ENCODE results near the gene MNX1.
A peak's percentile ranks its signal among the peaks of the same experiment; 100 is the strongest.

The MNX1 gene

GRCh38 chr7:156986378-156986777 is 24.1 kb downstream of the MNX1 start:
- TF ChIP-seq, protein P1, sequence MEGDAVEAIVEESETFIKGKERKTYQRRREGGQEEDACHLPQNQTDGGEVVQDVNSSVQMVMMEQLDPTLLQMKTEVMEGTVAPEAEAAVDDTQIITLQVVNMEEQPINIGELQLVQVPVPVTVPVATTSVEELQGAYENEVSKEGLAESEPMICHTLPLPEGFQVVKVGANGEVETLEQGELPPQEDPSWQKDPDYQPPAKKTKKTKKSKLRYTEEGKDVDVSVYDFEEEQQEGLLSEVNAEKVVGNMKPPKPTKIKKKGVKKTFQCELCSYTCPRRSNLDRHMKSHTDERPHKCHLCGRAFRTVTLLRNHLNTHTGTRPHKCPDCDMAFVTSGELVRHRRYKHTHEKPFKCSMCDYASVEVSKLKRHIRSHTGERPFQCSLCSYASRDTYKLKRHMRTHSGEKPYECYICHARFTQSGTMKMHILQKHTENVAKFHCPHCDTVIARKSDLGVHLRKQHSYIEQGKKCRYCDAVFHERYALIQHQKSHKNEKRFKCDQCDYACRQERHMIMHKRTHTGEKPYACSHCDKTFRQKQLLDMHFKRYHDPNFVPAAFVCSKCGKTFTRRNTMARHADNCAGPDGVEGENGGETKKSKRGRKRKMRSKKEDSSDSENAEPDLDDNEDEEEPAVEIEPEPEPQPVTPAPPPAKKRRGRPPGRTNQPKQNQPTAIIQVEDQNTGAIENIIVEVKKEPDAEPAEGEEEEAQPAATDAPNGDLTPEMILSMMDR (conservative IDR thresholded peaks at IDR 0.05) = no peak
- H3K27ac ChIP-seq = no peak overlapping the region

GRCh38 chr7:156985101-156985992 is 25.1 kb downstream of the MNX1 start:
- H3K27ac ChIP-seq = peak overlapping the region; percentile 58
- TF ChIP-seq, protein P1 (conservative IDR thresholded peaks at IDR 0.05) = no peak

DNA sequence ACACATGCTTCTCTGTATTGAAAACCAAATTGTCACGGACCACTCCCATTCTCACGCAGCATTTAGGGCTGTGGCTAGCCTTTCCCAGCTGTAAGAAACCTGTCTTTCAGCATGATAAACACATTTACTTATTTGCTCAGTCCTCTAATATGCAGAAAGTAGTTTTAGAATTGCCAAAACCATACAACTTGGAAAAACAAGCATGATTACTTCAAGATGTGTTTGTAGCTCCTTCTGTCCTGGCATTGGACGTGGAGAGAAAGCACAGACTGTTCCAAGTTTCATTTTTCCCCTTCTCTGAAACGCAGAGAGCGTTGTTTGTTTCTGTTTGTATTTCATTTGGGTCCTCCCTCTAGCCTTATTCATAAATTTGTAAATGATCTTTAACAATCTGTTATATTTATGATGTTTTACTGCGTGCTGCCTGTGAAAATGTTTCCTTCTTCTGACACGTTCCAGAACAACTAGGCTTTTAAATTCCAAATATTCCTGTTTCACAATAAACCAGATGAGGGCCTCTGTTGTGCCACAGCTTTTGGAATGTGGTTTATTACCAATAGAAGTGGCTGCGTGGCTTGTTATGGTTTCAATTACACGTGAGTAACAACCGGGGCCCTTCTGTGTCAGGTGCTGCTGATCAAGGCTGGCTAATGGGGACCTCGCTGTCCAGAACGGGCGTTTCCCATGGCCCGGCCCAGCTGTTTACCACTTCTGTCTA is 26.1 kb downstream of the MNX1 start:
- peak overlapping the region; percentile 58 for H3K27ac ChIP-seq
- TF ChIP-seq, protein P1 (conservative IDR thresholded peaks at IDR 0.05) = no peak

DNA sequence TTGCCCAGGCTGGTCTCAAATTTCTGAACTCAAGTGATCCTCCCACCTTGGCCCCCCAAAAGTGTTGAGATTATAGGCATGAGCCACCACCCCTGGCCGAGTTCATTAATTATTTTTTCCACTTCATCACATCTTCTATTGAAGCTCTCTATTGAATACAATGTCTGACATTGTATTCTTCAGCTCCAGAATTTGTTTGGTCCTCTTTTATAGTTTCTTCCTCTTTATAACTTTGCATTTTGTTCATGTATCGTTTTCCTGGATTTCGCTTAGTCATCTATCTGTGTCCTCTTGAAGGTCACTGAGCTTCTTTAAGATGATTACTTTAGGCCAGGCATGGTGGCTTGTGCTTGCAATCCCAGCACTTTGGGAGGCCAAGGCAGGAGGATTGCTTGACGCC is 30.8 kb downstream of the MNX1 start:
- TF ChIP-seq, protein P1 (conservative IDR thresholded peaks at IDR 0.05) = no peak
- no peak overlapping the region for H3K27ac ChIP-seq

- H3K27ac ChIP-seq = no peak overlapping the region
Observed at GRCh38 chr7:156979007-156979606, 31.4 kb downstream of the MNX1 start.

GRCh38 chr7:156975620-156976019 is 34.8 kb downstream of the MNX1 start:
- TF ChIP-seq, protein P1 (conservative IDR thresholded peaks at IDR 0.05) = no peak
- H3K27ac ChIP-seq = no peak overlapping the region

More at GRCh38 chr7:156979007-156979606, 31.4 kb downstream of the MNX1 start:
- TF ChIP-seq, protein P1 (conservative IDR thresholded peaks at IDR 0.05) = no peak

DNA sequence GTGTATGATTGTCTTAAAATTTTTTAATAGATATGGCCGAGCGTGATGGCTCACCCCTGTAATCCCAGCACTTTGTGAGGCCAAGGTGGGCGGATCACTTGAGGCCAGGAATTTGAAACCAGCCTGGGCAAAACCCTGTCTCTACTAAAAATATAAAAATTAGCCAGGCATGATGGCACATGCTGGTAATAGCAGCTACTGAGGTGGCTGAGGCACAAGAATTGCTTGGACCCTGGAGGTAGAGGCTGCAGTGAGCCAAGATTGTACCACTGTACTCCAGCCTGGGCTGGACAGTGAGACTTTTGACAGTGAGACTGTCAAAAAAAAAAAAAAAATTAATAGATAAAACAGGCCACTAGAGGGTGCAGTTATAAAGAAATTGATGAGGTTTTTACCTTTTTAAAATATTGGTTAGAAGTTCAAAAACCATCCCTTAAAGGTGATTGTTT is 40.5 kb downstream of the MNX1 start:
- TF ChIP-seq, protein P1 (conservative IDR thresholded peaks at IDR 0.05) = peak; percentile 68
- H3K27ac ChIP-seq = no peak overlapping the region

Measured in VCaP (cell line).